RWPE2 (cell line): ENCODE measurements around the gene WNT9B.

ENCODE experiments used
- ATAC-seq: fragments of 200-7000 bp; cut with Tn5 transposase; 3 replicates; pipeline ENCODE4 v1.9.1; 2021; ENCODE audit warnings: low read depth
- DNase-seq: peaks from one replicate; pipeline ENCODE4 v3.0.0-alpha.2; 2020; ENCODE audit warnings: low spot score
- H3K27ac ChIP-seq: fragments of 450-650 bp; 2 replicates; pipeline ENCODE4 v1.5.1; 2017; ENCODE audit warnings: mild to moderate bottlenecking; ENCODE audit not compliant: poor library complexity, severe bottlenecking
- H3K27me3 ChIP-seq: fragments of 250-450 bp; sonication (Bioruptor Pico); 2 replicates; pipeline ENCODE4 v1.5.1; 2021; ENCODE audit warnings: mild to moderate bottlenecking, moderate library complexity; ENCODE audit not compliant: insufficient read depth, poor library complexity, severe bottlenecking
- H3K36me3 ChIP-seq: fragments of 250-450 bp; sonication (Bioruptor Pico); 2 replicates; pipeline ENCODE4 v1.5.1; 2020; ENCODE audit warnings: low read depth, mild to moderate bottlenecking, moderate library complexity
- H3K4me1 ChIP-seq: fragments of 250-450 bp; sonication (Bioruptor Pico); 2 replicates; pipeline ENCODE4 v1.5.1; 2021; ENCODE audit warnings: mild to moderate bottlenecking, moderate library complexity; ENCODE audit not compliant: insufficient read depth, poor library complexity, severe bottlenecking
- H3K4me3 ChIP-seq: fragments of 250-450 bp; sonication (Bioruptor Pico); 2 replicates; pipeline ENCODE4 v1.5.1; 2021; ENCODE audit warnings: mild to moderate bottlenecking, moderate library complexity; ENCODE audit not compliant: severe bottlenecking
- H3K9me3 ChIP-seq: fragments of 250-450 bp; sonication (Bioruptor Pico); 2 replicates; pipeline ENCODE4 v1.5.1; 2021; ENCODE audit warnings: mild to moderate bottlenecking, moderate library complexity; ENCODE audit not compliant: severe bottlenecking
- TF ChIP-seq, protein P1 (sequence below): fragments of 450-650 bp; IDR thresholded peaks from one replicate; pipeline ENCODE4 v1.5.1; 2017; ENCODE audit warnings: mild to moderate bottlenecking, moderate library complexity; ENCODE audit not compliant: poor library complexity, severe bottlenecking

The WNT9B gene

DNA sequence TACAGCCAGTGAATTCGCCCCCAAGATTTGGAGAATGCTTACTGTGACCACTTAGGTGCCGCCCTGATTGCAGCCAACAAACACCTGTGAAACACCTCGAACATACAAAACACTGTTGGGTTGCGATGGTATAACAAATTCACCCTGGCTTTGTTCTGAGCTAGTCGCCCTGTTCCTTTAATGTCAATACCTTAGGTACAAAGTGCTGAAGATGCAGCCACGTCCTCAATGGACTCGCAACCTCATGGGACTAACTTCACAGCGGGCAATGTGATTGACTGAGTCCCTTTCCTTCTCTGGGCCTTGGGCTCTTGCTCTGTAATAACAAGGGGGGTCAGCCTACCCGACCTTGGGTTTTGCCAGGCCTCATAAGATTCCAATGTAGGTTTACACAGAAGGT is 42.6 kb downstream of the WNT9B start:
- no peak overlapping the region for H3K4me3 ChIP-seq
- ATAC-seq = no peak
- TF ChIP-seq, protein P1, sequence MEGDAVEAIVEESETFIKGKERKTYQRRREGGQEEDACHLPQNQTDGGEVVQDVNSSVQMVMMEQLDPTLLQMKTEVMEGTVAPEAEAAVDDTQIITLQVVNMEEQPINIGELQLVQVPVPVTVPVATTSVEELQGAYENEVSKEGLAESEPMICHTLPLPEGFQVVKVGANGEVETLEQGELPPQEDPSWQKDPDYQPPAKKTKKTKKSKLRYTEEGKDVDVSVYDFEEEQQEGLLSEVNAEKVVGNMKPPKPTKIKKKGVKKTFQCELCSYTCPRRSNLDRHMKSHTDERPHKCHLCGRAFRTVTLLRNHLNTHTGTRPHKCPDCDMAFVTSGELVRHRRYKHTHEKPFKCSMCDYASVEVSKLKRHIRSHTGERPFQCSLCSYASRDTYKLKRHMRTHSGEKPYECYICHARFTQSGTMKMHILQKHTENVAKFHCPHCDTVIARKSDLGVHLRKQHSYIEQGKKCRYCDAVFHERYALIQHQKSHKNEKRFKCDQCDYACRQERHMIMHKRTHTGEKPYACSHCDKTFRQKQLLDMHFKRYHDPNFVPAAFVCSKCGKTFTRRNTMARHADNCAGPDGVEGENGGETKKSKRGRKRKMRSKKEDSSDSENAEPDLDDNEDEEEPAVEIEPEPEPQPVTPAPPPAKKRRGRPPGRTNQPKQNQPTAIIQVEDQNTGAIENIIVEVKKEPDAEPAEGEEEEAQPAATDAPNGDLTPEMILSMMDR = no peak
- H3K27me3 ChIP-seq = peaks cover 24% of the 10 kb centered on the region
- H3K4me1 ChIP-seq = no peaks in the 10 kb centered on the region
- H3K36me3 ChIP-seq = no peaks in the 10 kb centered on the region
- H3K9me3 ChIP-seq = no peaks in the 10 kb centered on the region
- H3K27ac ChIP-seq = no peak overlapping the region
- no peak for DNase-seq

DNA sequence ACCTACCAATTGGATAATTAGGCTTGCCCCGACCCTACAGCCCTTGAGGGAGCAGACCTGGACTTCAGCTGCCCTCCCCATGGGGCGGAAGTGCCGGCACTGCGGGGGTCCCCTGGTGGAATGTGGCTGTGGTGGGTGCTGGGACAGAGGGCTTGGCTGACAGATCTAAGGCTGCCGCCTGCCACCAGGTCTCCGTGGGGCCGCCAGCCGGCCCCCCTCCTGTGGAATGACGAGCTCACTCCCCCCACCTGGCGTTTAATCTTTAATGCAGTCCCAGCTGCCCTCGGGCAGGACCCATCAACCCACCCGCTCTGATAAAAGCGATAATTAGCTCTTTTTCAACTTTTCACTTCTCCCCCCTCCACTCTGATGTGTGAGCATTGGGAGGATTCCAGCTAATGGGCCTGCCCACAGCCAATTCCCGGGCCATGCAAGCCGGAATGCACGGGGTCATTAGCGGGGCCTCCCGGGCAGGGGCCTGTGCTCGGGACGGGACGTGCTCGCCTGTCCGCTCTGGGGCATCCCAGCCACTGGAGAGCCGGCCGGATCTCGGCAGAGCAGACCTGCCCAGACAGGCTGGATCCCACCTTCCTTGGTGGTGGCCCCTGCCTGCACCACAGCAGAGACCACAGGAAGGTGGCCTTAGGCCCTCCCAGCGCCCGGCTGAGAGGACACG is 43.2 kb downstream of the WNT9B start:
- DNase-seq (no peak), ATAC-seq (no peak)
- no peaks in the 10 kb centered on the region for H3K4me1 ChIP-seq
- no peak overlapping the region for H3K4me3 ChIP-seq
- TF ChIP-seq, protein P1 = no peak
- H3K27ac ChIP-seq = no peak overlapping the region
- peaks cover 24% of the 10 kb centered on the region for H3K27me3 ChIP-seq
- H3K36me3 ChIP-seq = no peaks in the 10 kb centered on the region
- H3K9me3 ChIP-seq = no peaks in the 10 kb centered on the region

DNA sequence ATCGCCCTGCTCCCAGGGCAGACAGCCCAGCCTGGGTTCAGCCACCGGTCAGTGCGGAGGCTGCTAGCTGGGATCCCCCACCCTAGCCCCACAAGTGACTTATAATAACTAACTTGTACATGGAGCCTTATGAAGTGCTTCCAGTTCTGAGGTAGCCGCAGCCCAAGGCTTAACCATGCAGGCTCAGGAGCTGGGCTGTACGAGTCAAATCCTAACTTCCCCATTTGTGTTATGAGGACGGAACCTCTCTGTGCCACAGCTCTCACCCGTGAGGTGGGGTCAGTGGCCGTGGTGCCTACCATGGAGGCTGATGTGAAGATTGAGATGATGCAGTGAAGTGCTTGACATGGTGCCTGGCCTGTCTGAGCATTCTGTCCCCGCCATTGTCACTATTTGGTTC is 43.8 kb downstream of the WNT9B start:
- TF ChIP-seq, protein P1 = no peak
- Histone ChIP-seq H3K27ac (no peak overlapping the region), H3K4me3 (no peak overlapping the region), H3K9me3 (no peaks in the 10 kb centered on the region), H3K36me3 (no peaks in the 10 kb centered on the region), H3K4me1 (no peaks in the 10 kb centered on the region), H3K27me3 (peaks cover 24% of the 10 kb centered on the region)
- no peak for DNase-seq
- no peak for ATAC-seq

DNA sequence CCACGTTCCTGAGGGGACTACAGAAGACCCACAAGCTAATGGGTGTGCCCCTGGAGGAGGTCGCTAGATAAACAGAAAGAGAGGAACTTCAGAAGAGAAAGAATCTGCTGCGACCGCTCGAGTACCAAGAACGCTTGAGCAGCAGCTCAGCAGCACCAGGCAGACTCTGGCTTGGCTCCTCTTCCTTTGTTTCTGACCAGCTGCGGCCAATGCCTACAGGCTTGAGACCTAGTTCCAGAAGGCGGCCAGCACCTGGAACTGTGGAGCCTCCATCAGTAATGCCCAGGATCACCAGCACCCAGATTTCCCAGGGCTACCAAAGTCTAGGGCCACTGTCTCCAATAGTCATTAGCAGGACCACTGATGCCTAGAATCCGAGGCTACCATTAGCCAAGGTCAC is 45.6 kb downstream of the WNT9B start:
- no peak overlapping the region for H3K27ac ChIP-seq
- ATAC-seq (no peak), DNase-seq (no peak)
- no peaks in the 10 kb centered on the region for H3K36me3 ChIP-seq
- H3K27me3 ChIP-seq = peaks cover 18% of the 10 kb centered on the region
- H3K4me3 ChIP-seq = no peak overlapping the region
- no peaks in the 10 kb centered on the region for H3K9me3 ChIP-seq
- no peaks in the 10 kb centered on the region for H3K4me1 ChIP-seq
- TF ChIP-seq, protein P1 = no peak

DNA sequence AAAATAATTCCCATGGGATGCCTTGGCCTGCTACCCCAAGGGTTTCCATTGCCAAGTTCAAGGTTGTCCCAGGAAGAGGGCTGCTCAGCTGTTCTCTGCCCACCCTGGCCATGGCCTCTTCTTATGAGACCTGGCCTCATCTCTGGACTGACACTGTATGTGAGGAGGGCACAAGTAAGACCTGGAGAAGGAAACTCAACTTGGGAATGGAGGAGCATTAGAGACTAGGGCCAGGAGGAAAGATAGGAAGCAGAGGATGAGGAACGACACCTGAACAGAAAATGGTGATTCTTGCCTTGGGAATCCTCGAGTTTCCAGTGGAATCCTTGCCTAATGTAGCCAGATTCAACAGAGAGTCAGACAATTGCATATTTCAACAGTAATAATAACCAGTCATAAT is 47.0 kb downstream of the WNT9B start:
- TF ChIP-seq, protein P1 = no peak
- Histone ChIP-seq H3K9me3 (no peaks in the 10 kb centered on the region), H3K27ac (no peak overlapping the region), H3K27me3 (peaks cover 10% of the 10 kb centered on the region), H3K4me3 (no peak overlapping the region), H3K36me3 (no peaks in the 10 kb centered on the region), H3K4me1 (no peaks in the 10 kb centered on the region)
- ATAC-seq (no peak), DNase-seq (no peak)
